Activated naive CD4-positive, alpha-beta T cell treated with anti-CD3 and anti-CD28 coated beads, Interleukin-2, amount 50 U/mL, for 16 hours (primary cell): ENCODE data around the gene THSD8.
"Not testable (repeated sequence)": the region's sequence is repeated elsewhere in the genome, so short reads cannot be mapped to it uniquely, and the experiment has no call there.

Experiments
- DNase-seq: peaks from one replicate; pipeline ENCODE4 v3.0.0-alpha.2; 2020

THSD8 gene

GRCh38 chr19:12833738-12834565 lies 32.1 kb downstream of the THSD8 start:
- DNase-seq = peak; percentile 38

DNA sequence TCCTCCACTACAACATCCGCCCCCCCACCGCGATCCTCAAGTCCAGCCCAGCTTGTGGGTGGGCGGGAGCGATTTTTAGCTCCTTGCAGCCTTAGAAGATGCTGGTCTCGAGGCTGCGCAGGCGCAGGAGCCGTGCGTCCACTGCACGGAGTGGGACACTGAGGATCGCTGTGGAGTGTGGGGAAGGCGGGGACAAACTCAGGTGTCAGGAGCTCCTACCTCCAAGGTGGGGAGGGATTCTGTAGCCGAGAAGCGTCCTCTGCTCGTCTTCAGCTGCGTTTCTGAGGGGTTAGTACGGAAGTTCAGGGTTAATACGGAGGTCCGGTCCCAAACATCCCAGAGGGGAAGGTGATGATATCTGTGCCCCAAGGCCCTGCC lies 32.7 kb downstream of the THSD8 start, which contains the start of gene RTBDN:
RTBDN (minus strand) TSS at position 14 of the 378 bp plus-strand sequence. CDS start 4,600 bp downstream, outside the sequence.
- no peak for DNase-seq

DNA sequence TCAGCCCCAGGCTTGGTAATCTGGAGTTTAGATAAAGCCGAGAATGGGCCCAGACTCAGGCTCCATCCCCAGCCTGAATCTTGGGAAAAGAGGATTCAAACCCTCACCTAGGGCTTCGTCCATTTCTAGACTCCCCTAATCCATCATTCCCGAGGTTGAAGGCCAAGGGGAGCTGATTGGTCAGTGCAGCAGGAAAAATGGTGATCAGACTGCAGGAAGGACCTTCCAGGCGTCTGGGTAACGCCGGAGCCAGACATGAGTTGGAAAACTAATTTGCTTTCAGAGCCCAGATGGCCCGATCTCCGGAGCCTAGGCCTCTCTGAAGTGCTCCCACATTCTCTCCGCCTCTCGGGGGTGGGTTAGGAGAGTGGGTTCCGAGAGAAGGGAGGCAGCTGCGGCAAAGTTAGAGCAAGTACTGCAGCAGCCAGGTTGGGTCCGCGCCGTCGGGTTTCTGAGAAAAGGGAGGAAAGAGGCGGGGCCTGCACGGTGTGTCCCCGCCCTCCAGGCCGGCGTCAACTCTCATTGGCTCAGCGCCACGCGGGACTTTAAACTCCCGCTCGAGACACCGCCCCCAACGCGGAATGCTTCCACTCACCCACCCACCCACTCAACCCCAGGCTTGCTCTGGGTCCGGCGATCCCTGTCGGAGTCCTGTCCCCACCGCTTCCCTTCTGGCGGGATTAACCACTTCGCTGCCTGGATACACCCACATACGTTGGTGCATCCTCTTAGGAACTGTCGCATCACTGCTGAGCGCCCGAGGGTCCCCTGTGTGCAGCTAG lies 33.3 kb downstream of the THSD8 start:
- peak; percentile 46 for DNase-seq

DNA sequence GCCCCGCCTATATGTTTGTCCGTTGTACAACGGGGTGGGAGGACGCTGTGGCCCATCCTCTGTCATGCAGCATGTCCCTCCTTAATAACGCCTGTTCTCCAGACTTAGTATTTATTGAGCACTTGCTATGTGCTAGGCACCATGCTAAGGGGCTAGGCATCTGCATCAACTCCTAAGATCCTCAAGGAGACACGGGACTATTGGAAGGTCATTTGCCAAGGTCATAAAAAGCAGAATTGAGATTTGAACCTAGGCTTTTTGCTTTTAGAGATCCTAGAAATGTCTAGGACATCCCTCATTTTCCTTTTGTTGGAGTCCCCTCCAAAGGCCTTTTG lies 34.6 kb downstream of the THSD8 start:
- no peak for DNase-seq

DNA sequence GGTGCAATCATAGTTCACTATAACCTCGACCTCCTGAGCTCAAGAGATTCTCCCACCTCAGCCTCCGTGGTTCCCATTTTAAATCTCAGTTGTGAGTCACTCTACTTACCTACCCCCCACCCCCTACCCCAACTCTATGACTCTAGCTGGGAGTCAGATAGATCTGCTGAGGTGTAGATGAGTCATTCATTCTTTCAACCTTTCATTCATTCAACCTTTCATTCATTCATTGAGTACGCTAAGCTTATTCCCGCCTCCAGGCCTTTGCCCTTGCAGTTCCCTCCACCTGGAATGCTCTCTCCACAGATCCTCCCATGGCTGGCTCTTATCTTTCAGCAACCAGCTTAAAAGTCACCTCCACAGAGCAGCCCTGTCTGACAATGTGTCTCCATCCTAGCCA lies 35.4 kb downstream of the THSD8 start:
- no peak for DNase-seq

GRCh38 chr19:12838182-12838885 lies 36.5 kb downstream of the THSD8 start, which contains the start of gene MAST1:
MAST1 (plus strand) TSS chr19:12838515; CDS start chr19:12838573, 58 bp downstream.
- DNase-seq = peak; percentile 59

GRCh38 chr19:12838886-12839756 lies 37.3 kb downstream of the THSD8 start:
- peak; percentile 22 for DNase-seq

- DNase-seq = peak; percentile 35
Observed at GRCh38 chr19:12840091-12841079, 38.5 kb downstream of the THSD8 start.

GRCh38 chr19:12841094-12841493 lies 39.2 kb downstream of the THSD8 start:
- DNase-seq = peak; percentile 20

DNA sequence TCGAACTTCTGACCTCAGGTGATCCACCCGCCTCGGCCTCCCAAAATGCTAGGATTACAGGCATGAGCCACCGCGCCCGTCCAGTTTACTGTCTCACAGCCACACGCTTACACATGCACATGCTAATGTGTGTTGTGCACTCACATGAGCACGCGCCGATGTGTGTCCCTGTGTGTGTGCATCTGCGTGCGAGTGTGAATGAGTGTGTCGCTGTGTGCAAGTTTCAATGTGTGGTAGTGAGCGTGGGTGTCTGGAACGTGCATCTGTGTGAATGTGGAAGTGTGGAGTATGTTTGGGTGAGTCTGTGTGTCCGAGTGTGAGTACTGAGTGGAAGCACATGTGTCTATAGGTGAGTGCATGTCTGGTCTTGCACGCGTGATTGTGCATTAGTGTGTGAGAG lies 40.6 kb downstream of the THSD8 start:
- DNase-seq = no peak

- DNase-seq = no peak
Observed at GRCh38 chr19:12843328-12843727, 41.5 kb downstream of the THSD8 start.

GRCh38 chr19:12843999-12844732 lies 42.3 kb downstream of the THSD8 start:
- DNase-seq = no peak

- not testable (repeated sequence) for DNase-seq
Observed at GRCh38 chr19:12846613-12847012, 44.7 kb downstream of the THSD8 start.

- DNase-seq = peak; percentile 84
Observed at GRCh38 chr19:12847159-12848139, 45.6 kb downstream of the THSD8 start.
